Glutamatergic neuron (in vitro differentiated cells): Measurements from ENCODE around the gene LRRC61. TPM values are rescaled to one million over a fixed set of nuclear protein-coding genes. Genes with fewer than 3 reads are reported as not detected.
A peak's percentile ranks its signal among the peaks of the same experiment; 100 is the strongest.

Experiments used
- DNase-seq: peaks from one replicate; pipeline ENCODE4 v3.0.0; 2022
- H3K27ac Mint-ChIP-seq: one replicate; pipeline ENCODE4 v1.8.0; 2020; ENCODE audit warnings: mild to moderate bottlenecking, mixed read lengths, inconsistent platforms; ENCODE audit not compliant: unreplicated experiment
- H3K27me3 Mint-ChIP-seq: one replicate; pipeline ENCODE4 v1.8.0; 2020; ENCODE audit warnings: mild to moderate bottlenecking, moderate library complexity, mixed read lengths, inconsistent platforms; ENCODE audit not compliant: unreplicated experiment
- H3K36me3 Mint-ChIP-seq: one replicate; pipeline ENCODE4 v1.8.0; 2020; ENCODE audit warnings: mild to moderate bottlenecking, mixed read lengths, inconsistent platforms; ENCODE audit not compliant: unreplicated experiment
- H3K4me1 Mint-ChIP-seq: one replicate; pipeline ENCODE4 v1.8.0; 2020; ENCODE audit warnings: mild to moderate bottlenecking, low read depth, mixed read lengths, inconsistent platforms; ENCODE audit not compliant: unreplicated experiment
- H3K4me3 Mint-ChIP-seq: one replicate; pipeline ENCODE4 v1.8.0; 2020; ENCODE audit warnings: mild to moderate bottlenecking, mixed read lengths, inconsistent platforms; ENCODE audit not compliant: unreplicated experiment
- H3K9me3 Mint-ChIP-seq: one replicate; pipeline ENCODE4 v1.8.0; 2020; ENCODE audit warnings: mild to moderate bottlenecking, moderate library complexity, mixed read lengths, inconsistent platforms; ENCODE audit not compliant: unreplicated experiment
- CTCF ChIP-seq: fragments of 200-600 bp; sonication (generic); IDR thresholded peaks from one replicate; pipeline ENCODE4 v1.5.0; 2021; ENCODE audit not compliant: partially characterized antibody, unreplicated experiment
- total RNA-seq: library from RNA; stranded (reverse); fragmentation: NEBNext Ultra II Directional; extraction: Animal tissue kit (Norgen Biotek cat#: 25700); gene quantifications from one replicate; pipeline ENCODE4 v1.2.1, GENCODE V29; 2021; ENCODE audit not compliant: unreplicated experiment

Gene LRRC61
- total RNA-seq, 1 donor from 2014 or later: 10.2 TPM

- no peak for DNase-seq
- no peak for TF ChIP-seq CTCF
- H3K4me1 Mint-ChIP-seq: peaks cover 3% of the 10 kb centered on the region
- no peak overlapping the region for H3K27ac Mint-ChIP-seq
- peaks cover 7% of the 10 kb centered on the region for H3K27me3 Mint-ChIP-seq
- H3K36me3 Mint-ChIP-seq: no peaks in the 10 kb centered on the region
- H3K9me3 Mint-ChIP-seq: no peaks in the 10 kb centered on the region
- H3K4me3 Mint-ChIP-seq: peak overlapping the region; percentile 89
Measured at GRCh38 chr7:150324373-150324961, 1.3 kb downstream of the LRRC61 start.

- no peak for DNase-seq
- H3K27ac Mint-ChIP-seq: no peak overlapping the region
- no peaks in the 10 kb centered on the region for H3K9me3 Mint-ChIP-seq
- no peaks in the 10 kb centered on the region for H3K36me3 Mint-ChIP-seq
- H3K27me3 Mint-ChIP-seq: peaks cover 7% of the 10 kb centered on the region
- TF ChIP-seq CTCF: no peak
- peaks cover 3% of the 10 kb centered on the region for H3K4me1 Mint-ChIP-seq
- peak overlapping the region; percentile 89 for H3K4me3 Mint-ChIP-seq
Measured at GRCh38 chr7:150325110-150325611, 2.0 kb downstream of the LRRC61 start.

- no peak for DNase-seq
- Mint-ChIP-seq H3K4me1 (peaks cover 3% of the 10 kb centered on the region), H3K27me3 (peaks cover 7% of the 10 kb centered on the region), H3K27ac (no peak overlapping the region), H3K9me3 (no peaks in the 10 kb centered on the region), H3K4me3 (no peak overlapping the region), H3K36me3 (no peaks in the 10 kb centered on the region)
- TF ChIP-seq CTCF: no peak
Measured at GRCh38 chr7:150325901-150326300, 2.7 kb downstream of the LRRC61 start.

- no peak for DNase-seq
- TF ChIP-seq CTCF: no peak
- Mint-ChIP-seq H3K36me3 (no peaks in the 10 kb centered on the region), H3K27me3 (peaks cover 7% of the 10 kb centered on the region), H3K4me1 (peaks cover 3% of the 10 kb centered on the region), H3K9me3 (no peaks in the 10 kb centered on the region), H3K4me3 (no peak overlapping the region), H3K27ac (no peak overlapping the region)
Measured at GRCh38 chr7:150326657-150327268, 3.6 kb downstream of the LRRC61 start.

GRCh38 chr7:150327308-150327707 lies 4.2 kb downstream of the LRRC61 start:
- no peak overlapping the region for H3K27ac Mint-ChIP-seq
- peaks cover 3% of the 10 kb centered on the region for H3K4me1 Mint-ChIP-seq
- H3K36me3 Mint-ChIP-seq: no peaks in the 10 kb centered on the region
- H3K4me3 Mint-ChIP-seq: no peak overlapping the region
- TF ChIP-seq CTCF: no peak
- DNase-seq: no peak
- H3K9me3 Mint-ChIP-seq: no peaks in the 10 kb centered on the region
- H3K27me3 Mint-ChIP-seq: peaks cover 7% of the 10 kb centered on the region
